Motor neuron (in vitro differentiated cells): ENCODE measurements around the gene NNT. TPM values are rescaled to one million over a fixed set of nuclear protein-coding genes. Genes with fewer than 3 reads are reported as not detected.
"Not testable (repeated sequence)": the region's sequence is repeated elsewhere in the genome, so short reads cannot be mapped to it uniquely, and the experiment has no call there.

ENCODE experiments used
- ATAC-seq, 8 experiments: fragments of 200-7000 bp; cut with Tn5 transposase; replicated peaks in 6 of 8; 2 replicates each; pipeline ENCODE4 v1.8.0; 2021; ENCODE audit warnings: mild to moderate bottlenecking in 8 of 8, moderate library complexity in 8 of 8
- H3K27ac ChIP-seq, 2 donors: fragments of 250-450 bp; sonication (Bioruptor Pico); 2 replicates each; pipeline ENCODE4 v1.9.0; 2021; ENCODE audit warnings: antibody characterized with exemption in 2 of 2, mild to moderate bottlenecking in 2 of 2, moderate library complexity in 1 of 2
- H3K4me1 ChIP-seq, 2 donors: fragments of 250-450 bp; sonication (Bioruptor Pico); replicated peaks in 1 of 2; 2 replicates each; pipeline ENCODE4 v1.6.1; 2021; ENCODE audit warnings: antibody characterized with exemption in 2 of 2, mild to moderate bottlenecking in 2 of 2, moderate library complexity in 1 of 2
- H3K4me3 ChIP-seq, 5 donors: fragments of 250-450 bp; sonication (Bioruptor Pico); 2 replicates each; pipeline ENCODE4 v1.9.0; 2021; ENCODE audit warnings: antibody characterized with exemption in 5 of 5, mild to moderate bottlenecking in 5 of 5, moderate library complexity in 4 of 5
- WGBS, 10 experiments: fragments of 450-650 bp; shearing (Covaris generic); methylation state at CpG; one replicate each; pipeline ENCODE4 v1.0.0; 2022; 5-methylcytosine and 5-hydroxymethylcytosine counted together
- in situ Hi-C, 9 experiments: fragments of 400-800 bp; cut with MboI; loops; one replicate each; pipeline ENCODE4 v1.15.0; 2021; ENCODE audit warnings: low sequenced_read_pairs in 9 of 9, low pct_unique_long_range_greater_than_20kb in 2 of 9; ENCODE audit not compliant: unreplicated experiment in 9 of 9
- total RNA-seq, 8 experiments: library from RNA; unstranded; fragments of 300-600 nt; gene quantifications; 2 replicates each; pipeline versions ENCODE4 v1.2.3 to v1.2.4, GENCODE V29; 2022

The NNT gene
- total RNA-seq, 8 experiments from 2014 or later = 37.0 to 112 (median 50.4) TPM

DNA sequence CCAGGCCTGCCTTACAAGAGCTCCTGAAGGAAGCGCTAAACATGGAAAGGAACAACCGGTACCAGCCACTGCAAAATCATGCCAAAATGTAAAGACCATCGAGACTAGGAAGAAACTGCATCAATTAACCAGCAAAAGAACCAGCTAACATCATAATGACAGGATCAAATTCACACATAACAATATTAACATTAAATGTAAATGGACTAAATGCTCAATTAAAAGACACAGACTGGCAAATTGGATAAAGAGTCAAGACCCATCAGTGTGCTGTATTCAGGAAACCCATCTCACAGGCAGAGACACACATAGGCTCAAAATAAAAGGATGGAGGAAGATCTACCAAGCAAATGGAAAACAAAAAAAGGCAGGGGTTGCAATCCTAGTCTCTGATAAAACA, 116.8 kb downstream of the NNT start:
- in situ Hi-C loops, ATAC-seq, H3K4me3 ChIP-seq, H3K27ac ChIP-seq, H3K4me1 ChIP-seq: not testable (repeated sequence)
- WGBS, 10 experiments = no CpG with 5 or more reads among the region's 3 CpGs

DNA sequence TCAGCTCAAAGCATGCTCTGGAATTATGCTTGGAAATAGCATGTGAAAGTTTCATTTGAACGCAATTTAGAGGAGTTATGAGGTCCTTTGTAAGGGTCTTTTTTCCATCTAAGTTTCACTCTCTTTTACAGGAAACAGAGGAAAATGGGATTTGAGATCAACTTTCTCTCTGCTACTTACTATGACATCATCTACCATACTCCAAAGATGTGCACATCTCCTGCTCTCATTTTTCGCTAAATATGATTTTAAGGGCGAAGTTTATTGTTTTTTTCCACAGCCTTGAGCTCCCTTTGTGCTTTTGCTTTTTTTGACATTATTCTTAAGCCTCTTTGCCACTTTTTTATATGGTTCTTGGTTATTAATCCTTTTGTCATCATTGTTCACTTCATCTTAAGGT, 125.6 kb downstream of the NNT start:
- 7 to 100% (median 53%) methylated on average over 1 to 3 of the region's 3 CpGs; no CpG with 5 or more reads in 1 of the 10 experiments for WGBS, 10 experiments
- Histone ChIP-seq H3K4me3 (no peak overlapping the region), H3K27ac (no peak overlapping the region), H3K4me1 (no peaks in the 10 kb centered on the region)
- ATAC-seq = no peak
- in situ Hi-C loops = loop anchor here in 2 of 9 experiments (25.0 kb wide), 2 partner anchors 1034 to 1059 kb away; no protein-coding TSS in a partner anchor

DNA sequence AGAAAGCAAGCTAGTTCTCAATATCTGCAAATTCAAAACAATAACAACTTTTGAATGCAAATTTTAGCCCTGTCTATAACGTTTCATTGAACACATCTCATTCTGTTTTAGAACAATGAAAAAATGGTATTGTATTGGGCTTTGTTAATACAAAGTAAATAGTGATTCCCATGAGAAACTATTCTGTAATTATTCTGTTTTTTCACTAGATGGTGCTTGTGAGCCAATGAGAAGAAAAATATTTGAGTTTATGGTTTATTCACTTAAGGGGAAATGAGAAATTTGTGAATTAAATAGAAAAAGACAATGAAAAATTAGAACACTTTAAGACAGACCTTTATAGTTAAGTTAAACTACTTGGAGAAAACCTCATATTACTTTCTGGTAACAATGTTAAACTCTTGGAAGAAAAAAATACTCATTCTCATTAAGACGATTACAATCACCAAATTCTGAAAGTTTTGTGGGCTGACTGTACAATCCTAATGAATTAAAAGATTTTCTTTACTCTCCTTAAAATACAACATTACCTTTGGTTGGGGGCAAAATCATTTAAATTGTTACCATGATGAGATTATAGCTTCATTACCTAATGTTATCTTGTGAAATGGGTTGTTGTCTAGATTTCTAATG, 127.0 kb downstream of the NNT start:
- no peak for ATAC-seq
- no peaks in the 10 kb centered on the region for H3K4me1 ChIP-seq
- in situ Hi-C loops = loop anchor here in 2 of 9 experiments (25.0 kb wide), 2 partner anchors 1032 to 1057 kb away; no protein-coding TSS in a partner anchor
- 0 to 100% (median 43%) methylated on average over 1 to 2 of the region's 2 CpGs; no CpG with 5 or more reads in 1 of the 10 experiments for whole genome bisulfite sequencing, 10 experiments
- H3K27ac ChIP-seq = no peak overlapping the region
- H3K4me3 ChIP-seq = no peak overlapping the region

DNA sequence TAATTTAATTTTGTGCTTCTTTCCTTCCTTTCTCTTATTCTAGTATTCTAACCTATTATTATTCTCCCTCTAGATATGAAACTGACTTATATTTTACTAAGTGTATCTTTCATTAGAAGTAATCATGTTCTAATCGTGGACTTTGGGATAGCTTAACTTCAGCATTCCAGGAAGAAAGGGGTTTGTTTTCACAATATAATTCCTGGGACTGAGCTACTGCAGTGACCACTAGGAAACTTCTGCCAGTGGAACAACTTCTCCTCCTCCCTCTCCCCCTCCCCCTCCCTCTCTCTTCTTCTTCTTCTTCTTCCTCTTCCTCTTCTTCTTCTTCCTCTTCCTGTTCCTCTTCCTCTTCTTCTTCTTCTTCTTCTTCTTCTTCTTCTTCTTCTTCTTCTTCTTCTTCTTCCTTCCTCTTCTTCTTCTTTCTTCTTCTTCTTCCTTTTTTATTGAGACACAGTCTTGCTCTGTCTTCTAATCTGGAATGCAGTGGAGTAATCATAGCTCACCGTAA, 127.9 kb downstream of the NNT start:
- ATAC-seq = no peak
- Histone ChIP-seq H3K4me1 (no peaks in the 10 kb centered on the region), H3K4me3 (no peak overlapping the region), H3K27ac (no peak overlapping the region)
- 22 to 100% (median 79%) methylated on average over 1 to 2 of the region's 2 CpGs; no CpG with 5 or more reads in 1 of the 10 experiments for WGBS, 10 experiments
- in situ Hi-C loops = loop anchor here in 2 of 9 experiments (25.0 kb wide), 2 partner anchors 1031 to 1056 kb away; no protein-coding TSS in a partner anchor

DNA sequence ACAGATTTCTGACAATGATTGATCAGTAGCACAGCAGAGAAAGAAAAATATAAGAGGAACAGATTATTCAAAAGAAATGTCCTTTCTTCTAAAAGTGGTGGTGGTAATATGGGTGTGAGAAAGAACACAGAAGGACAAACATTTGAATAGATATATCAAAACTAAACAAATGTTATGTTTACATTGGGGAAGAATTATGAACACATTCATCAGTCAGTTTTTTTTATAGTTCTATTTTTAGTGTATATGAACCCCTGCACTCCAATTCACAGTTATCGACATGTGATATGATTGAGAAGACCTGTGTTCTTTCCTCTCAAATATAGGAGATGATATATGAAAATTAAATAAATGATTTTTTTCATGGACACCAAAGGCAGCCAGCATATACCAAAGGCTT, 128.6 kb downstream of the NNT start:
- no peak for ATAC-seq
- Histone ChIP-seq H3K27ac (no peak overlapping the region), H3K4me3 (no peak overlapping the region), H3K4me1 (no peaks in the 10 kb centered on the region)
- in situ Hi-C loops = loop anchor here in 2 of 9 experiments (25.0 kb wide), 2 partner anchors 1031 to 1056 kb away; no protein-coding TSS in a partner anchor
- WGBS, 10 experiments = 40 to 100% (median 75%) methylated on average over 1 of the region's 1 CpG; no CpG with 5 or more reads in 3 of the 10 experiments

DNA sequence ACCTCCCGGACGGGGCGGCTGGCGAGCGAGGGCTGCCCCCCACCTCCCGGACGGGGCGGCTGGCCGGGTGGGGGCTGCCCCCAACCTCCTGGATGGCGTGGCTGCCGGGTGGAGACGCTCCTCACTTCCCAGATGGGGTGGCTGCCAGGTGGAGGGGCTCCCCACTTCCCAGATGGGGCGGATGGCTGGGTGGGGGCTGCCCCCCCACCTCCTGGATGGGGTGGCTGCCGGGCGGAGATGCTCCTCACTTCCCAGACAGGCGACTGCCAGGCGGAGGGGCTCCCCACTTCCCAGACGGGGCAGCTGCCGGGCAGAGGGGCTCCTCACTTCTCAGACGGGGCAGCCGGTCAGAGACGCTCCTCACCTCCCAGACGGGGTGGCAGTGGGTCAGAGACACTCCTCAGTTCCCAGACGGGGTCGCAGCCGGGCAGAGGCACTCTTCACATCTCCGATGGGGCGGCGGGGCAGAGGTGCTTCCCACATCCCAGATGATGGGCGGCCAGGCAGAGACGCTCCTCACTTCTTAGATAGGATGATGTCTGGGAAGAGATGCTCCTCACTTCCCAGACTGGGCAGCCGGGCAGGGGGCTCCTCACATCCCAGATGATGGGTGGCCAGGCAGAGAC, 143.1 kb downstream of the NNT start:
- not testable (repeated sequence) for H3K4me1 ChIP-seq, H3K4me3 ChIP-seq, ATAC-seq, H3K27ac ChIP-seq
- WGBS, 10 experiments = 100% methylated on average over 7 of the region's 32 CpGs; no CpG with 5 or more reads in 9 of the 10 experiments
- in situ Hi-C loops = loop anchor here in 2 of 9 experiments (25.0 kb wide), 2 partner anchors 1016 to 1041 kb away; no protein-coding TSS in a partner anchor

DNA sequence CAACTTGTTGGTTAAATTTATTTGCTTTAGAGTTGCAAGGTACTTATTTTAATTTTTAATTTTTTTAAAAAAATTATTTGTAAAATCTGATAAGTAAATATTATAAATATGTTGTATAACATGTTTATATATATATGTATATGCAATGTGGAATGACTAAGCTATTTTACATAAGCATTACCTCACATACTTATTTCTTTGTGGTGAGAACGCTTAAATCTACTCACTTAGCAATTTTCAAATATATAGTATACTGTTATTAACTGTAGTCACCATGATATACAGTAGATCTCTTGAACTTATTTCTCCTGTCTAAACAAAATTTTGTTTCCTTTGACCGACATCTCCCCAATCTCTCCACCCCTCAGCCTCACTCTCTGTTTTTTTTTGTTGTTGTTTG, 147.8 kb downstream of the NNT start:
- ATAC-seq = no peak
- H3K27ac ChIP-seq = no peak overlapping the region
- H3K4me1 ChIP-seq = no peaks in the 10 kb centered on the region
- 7 to 100% (median 67%) methylated on average over 1 to 2 of the region's 2 CpGs; no CpG with 5 or more reads in 1 of the 10 experiments for WGBS, 10 experiments
- in situ Hi-C loops = no loop called here
- H3K4me3 ChIP-seq = no peak overlapping the region

DNA sequence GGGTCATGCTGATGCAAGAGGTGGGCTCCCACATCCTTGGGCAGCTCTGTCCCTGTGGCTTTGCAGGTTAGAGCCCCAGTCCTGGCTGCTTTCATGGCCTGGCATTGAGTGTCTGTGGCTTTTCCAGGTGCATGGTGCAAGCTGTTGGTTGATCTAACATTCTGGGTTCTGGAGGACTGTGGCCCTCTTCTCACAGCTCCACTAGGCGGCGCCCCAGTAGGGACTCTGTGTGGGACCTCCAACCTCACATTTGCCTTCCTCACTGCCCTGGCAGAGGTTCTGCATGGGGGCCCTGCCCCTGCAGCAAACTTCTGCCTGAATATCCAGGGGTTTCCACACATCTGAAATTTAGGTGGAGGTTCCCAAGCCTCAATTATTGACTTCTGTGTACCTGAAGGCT, 150.1 kb downstream of the NNT start:
- WGBS, 10 experiments = 40 to 82% methylated on average over 1 to 2 of the region's 2 CpGs; no CpG with 5 or more reads in 8 of the 10 experiments
- no peak for ATAC-seq
- in situ Hi-C loops = no loop called here
- Histone ChIP-seq H3K4me1 (no peaks in the 10 kb centered on the region), H3K4me3 (no peak overlapping the region), H3K27ac (no peak overlapping the region)

Other genes with a start within 250 kb of the NNT start
- gene CCL28, start 190.8 kb upstream of the NNT start, total RNA-seq = 1 to 10 TPM in 2 of 8 experiments, under 1 TPM in 4, not detected in 2; 0.11 to 4.0 (median 0.63) TPM
- 10 to 100 TPM in 3 of 8 experiments, 1 to 10 TPM in 5; 5.7 to 20.2 (median 9.0) TPM for gene TMEM267, start 119.3 kb upstream of the NNT start, total RNA-seq
- gene C5orf34, start 88.0 kb upstream of the NNT start, total RNA-seq = 10 to 100 TPM in 2 of 8 experiments, 1 to 10 TPM in 6; 2.2 to 19.0 (median 6.3) TPM
- gene PAIP1, start 46.1 kb upstream of the NNT start, total RNA-seq = 100 to 1,000 TPM in 2 of 8 experiments, 10 to 100 TPM in 6; 74.4 to 126 (median 88.0) TPM